Neural cell (in vitro differentiated cells): Measurements from ENCODE around the gene FAT2. TPM values are rescaled to one million over a fixed set of nuclear protein-coding genes. Genes with fewer than 3 reads are reported as not detected.

Source experiments
- H2AFZ ChIP-seq: fragments of 200-600, 300-800 bp; sonication (generic), shearing (Covaris generic); 2 replicates; pipeline ENCODE4 v1.6.0; 2014; ENCODE audit warnings: low read depth, mild to moderate bottlenecking, antibody characterized with exemption, low read length, moderate library complexity
- H3F3A ChIP-seq: fragments of 200-600 bp; shearing (Covaris generic); 2 replicates; pipeline ENCODE4 v1.6.1; 2016; ENCODE audit warnings: mild to moderate bottlenecking, moderate library complexity, mixed read lengths, antibody characterized with exemption, low read length; ENCODE audit not compliant: insufficient read depth, poor library complexity, severe bottlenecking
- H3K27ac ChIP-seq: fragments of 200-600, 300-800 bp; sonication (generic), shearing (Covaris generic); 2 replicates; pipeline ENCODE4 v1.5.1; 2014; ENCODE audit warnings: mild to moderate bottlenecking, low read length, moderate library complexity
- H3K27me3 ChIP-seq: fragments of 300-800, 200-600 bp; sonication (generic), shearing (Covaris generic); 2 replicates; pipeline ENCODE4 v1.6.0; 2014; ENCODE audit warnings: mild to moderate bottlenecking, low read depth, low read length, moderate library complexity; ENCODE audit not compliant: insufficient read depth
- H3K36me3 ChIP-seq: fragments of 300-800, 200-600 bp; sonication (generic), shearing (Covaris generic); 2 replicates; pipeline ENCODE4 v1.5.1; 2014; ENCODE audit warnings: mild to moderate bottlenecking, antibody characterized with exemption, low read length, moderate library complexity; ENCODE audit not compliant: insufficient read depth
- H3K4me2 ChIP-seq: fragments of 300-800, 200-600 bp; sonication (generic), shearing (Covaris generic); 2 replicates; pipeline ENCODE4 v1.6.0; 2014; ENCODE audit warnings: mild to moderate bottlenecking, low read length
- H3K4me3 ChIP-seq: fragments of 300-800, 200-600 bp; sonication (generic), shearing (Covaris generic); 2 replicates; pipeline ENCODE4 v1.5.1; 2014; ENCODE audit warnings: mild to moderate bottlenecking, low read length, moderate library complexity
- H3K79me2 ChIP-seq: fragments of 200-600 bp; shearing (Covaris generic); replicated peaks from 2 replicates; pipeline ENCODE4 v1.6.0; 2014; ENCODE audit warnings: mild to moderate bottlenecking, low read length, moderate library complexity; ENCODE audit not compliant: insufficient read depth
- H3K9ac ChIP-seq: fragments of 300-800, 200-600 bp; sonication (generic), shearing (Covaris generic); 2 replicates; pipeline ENCODE4 v1.6.1; 2016; ENCODE audit warnings: mild to moderate bottlenecking, low read length, mixed read lengths
- H3K9me2 ChIP-seq: fragments of 200-600 bp; shearing (Covaris generic); 2 replicates; pipeline ENCODE4 v1.6.1; 2016; ENCODE audit warnings: mild to moderate bottlenecking, low read length, mixed read lengths; ENCODE audit not compliant: insufficient read depth
- H3K9me3 ChIP-seq: fragments of 200-600, 300-800 bp; sonication (generic), shearing (Covaris generic); 2 replicates; pipeline ENCODE4 v1.6.1; 2016; ENCODE audit warnings: mild to moderate bottlenecking, mixed run types, low read length, moderate library complexity, mixed read lengths
- H4K20me1 ChIP-seq: fragments of 200-600 bp; shearing (Covaris generic); 2 replicates; pipeline ENCODE4 v1.6.1; 2016; ENCODE audit warnings: mild to moderate bottlenecking, mixed run types; ENCODE audit not compliant: insufficient read depth
- EP300 ChIP-seq: fragments of 450-650 bp; conservative IDR thresholded peaks from 2 replicates; pipeline ENCODE4 v1.6.1; 2014; ENCODE audit warnings: antibody characterized with exemption, mild to moderate bottlenecking, moderate library complexity; ENCODE audit not compliant: poor library complexity, severe bottlenecking
- EZH2 ChIP-seq: fragments of 200-600, 300-800 bp; shearing (Covaris generic), sonication (generic); IDR thresholded peaks from 2 replicates; pipeline ENCODE4 v1.6.1; 2014; ENCODE audit warnings: antibody characterized with exemption, low read length, borderline replicate concordance, mild to moderate bottlenecking; ENCODE audit not compliant: insufficient read depth, poor library complexity, severe bottlenecking
- MXI1 ChIP-seq: fragments of 450-650 bp; conservative IDR thresholded peaks from 2 replicates; pipeline ENCODE4 v1.6.1; 2014; ENCODE audit warnings: antibody characterized with exemption, mild to moderate bottlenecking; ENCODE audit not compliant: poor library complexity, severe bottlenecking
- POLR2AphosphoS5 ChIP-seq: IDR thresholded peaks from 2 replicates; pipeline ENCODE4 v1.6.1; 2012
- RAD21 ChIP-seq: fragments of 450-650 bp; conservative IDR thresholded peaks from 2 replicates; pipeline ENCODE4 v1.6.1; 2014; ENCODE audit warnings: antibody characterized with exemption, mild to moderate bottlenecking, moderate library complexity
- SMC3 ChIP-seq: fragments of 450-650 bp; conservative IDR thresholded peaks from 2 replicates; pipeline ENCODE4 v1.6.1; 2014; ENCODE audit warnings: antibody characterized with exemption, mild to moderate bottlenecking, moderate library complexity; ENCODE audit not compliant: poor library complexity
- TAF1 ChIP-seq: IDR thresholded peaks from 2 replicates; pipeline ENCODE4 v1.6.1; 2012; ENCODE audit warnings: low read depth
- polyA plus RNA-seq: library from polyadenylated mRNA; depleted of rRNA; stranded (reverse); fragments of >200 nt; gene quantifications from 2 replicates; pipeline ENCODE4 v1.2.3, GENCODE V29; 2014
- TF ChIP-seq, protein P1 (sequence below): fragments of 450-650 bp; IDR thresholded peaks from 2 replicates; pipeline ENCODE4 v1.5.1; 2014; ENCODE audit warnings: antibody characterized with exemption, mild to moderate bottlenecking, moderate library complexity; ENCODE audit not compliant: poor library complexity, severe bottlenecking
- TF ChIP-seq, protein P2 (sequence below): IDR thresholded peaks from 2 replicates; pipeline ENCODE4 v1.6.1; 2012; ENCODE audit warnings: borderline replicate concordance

Gene FAT2
- polyA plus RNA-seq, 1 donor from 2014 or later, result not detected

- Histone ChIP-seq H3K36me3 (no peaks in the 10 kb centered on the region), H3K9me2 (no peaks in the 10 kb centered on the region), H3K4me2 (no peak overlapping the region), H3K4me3 (no peak overlapping the region), H3F3A (no peaks in the 10 kb centered on the region), H3K27me3 (no peaks in the 10 kb centered on the region), H3K9ac (no peak overlapping the region), H3K79me2 (no peaks in the 10 kb centered on the region), H3K9me3 (no peaks in the 10 kb centered on the region), H4K20me1 (no peaks in the 10 kb centered on the region), H2AFZ (no peak overlapping the region), H3K27ac (no peak overlapping the region)
- TF ChIP-seq RAD21 (no peak), SMC3 (no peak), MXI1 (no peak), EP300 (no peak), EZH2 (no peak), POLR2AphosphoS5 (no peak), TAF1 (no peak)
- TF ChIP-seq, protein P1, sequence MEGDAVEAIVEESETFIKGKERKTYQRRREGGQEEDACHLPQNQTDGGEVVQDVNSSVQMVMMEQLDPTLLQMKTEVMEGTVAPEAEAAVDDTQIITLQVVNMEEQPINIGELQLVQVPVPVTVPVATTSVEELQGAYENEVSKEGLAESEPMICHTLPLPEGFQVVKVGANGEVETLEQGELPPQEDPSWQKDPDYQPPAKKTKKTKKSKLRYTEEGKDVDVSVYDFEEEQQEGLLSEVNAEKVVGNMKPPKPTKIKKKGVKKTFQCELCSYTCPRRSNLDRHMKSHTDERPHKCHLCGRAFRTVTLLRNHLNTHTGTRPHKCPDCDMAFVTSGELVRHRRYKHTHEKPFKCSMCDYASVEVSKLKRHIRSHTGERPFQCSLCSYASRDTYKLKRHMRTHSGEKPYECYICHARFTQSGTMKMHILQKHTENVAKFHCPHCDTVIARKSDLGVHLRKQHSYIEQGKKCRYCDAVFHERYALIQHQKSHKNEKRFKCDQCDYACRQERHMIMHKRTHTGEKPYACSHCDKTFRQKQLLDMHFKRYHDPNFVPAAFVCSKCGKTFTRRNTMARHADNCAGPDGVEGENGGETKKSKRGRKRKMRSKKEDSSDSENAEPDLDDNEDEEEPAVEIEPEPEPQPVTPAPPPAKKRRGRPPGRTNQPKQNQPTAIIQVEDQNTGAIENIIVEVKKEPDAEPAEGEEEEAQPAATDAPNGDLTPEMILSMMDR, result no peak
- TF ChIP-seq, protein P2, sequence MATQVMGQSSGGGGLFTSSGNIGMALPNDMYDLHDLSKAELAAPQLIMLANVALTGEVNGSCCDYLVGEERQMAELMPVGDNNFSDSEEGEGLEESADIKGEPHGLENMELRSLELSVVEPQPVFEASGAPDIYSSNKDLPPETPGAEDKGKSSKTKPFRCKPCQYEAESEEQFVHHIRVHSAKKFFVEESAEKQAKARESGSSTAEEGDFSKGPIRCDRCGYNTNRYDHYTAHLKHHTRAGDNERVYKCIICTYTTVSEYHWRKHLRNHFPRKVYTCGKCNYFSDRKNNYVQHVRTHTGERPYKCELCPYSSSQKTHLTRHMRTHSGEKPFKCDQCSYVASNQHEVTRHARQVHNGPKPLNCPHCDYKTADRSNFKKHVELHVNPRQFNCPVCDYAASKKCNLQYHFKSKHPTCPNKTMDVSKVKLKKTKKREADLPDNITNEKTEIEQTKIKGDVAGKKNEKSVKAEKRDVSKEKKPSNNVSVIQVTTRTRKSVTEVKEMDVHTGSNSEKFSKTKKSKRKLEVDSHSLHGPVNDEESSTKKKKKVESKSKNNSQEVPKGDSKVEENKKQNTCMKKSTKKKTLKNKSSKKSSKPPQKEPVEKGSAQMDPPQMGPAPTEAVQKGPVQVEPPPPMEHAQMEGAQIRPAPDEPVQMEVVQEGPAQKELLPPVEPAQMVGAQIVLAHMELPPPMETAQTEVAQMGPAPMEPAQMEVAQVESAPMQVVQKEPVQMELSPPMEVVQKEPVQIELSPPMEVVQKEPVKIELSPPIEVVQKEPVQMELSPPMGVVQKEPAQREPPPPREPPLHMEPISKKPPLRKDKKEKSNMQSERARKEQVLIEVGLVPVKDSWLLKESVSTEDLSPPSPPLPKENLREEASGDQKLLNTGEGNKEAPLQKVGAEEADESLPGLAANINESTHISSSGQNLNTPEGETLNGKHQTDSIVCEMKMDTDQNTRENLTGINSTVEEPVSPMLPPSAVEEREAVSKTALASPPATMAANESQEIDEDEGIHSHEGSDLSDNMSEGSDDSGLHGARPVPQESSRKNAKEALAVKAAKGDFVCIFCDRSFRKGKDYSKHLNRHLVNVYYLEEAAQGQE, result no peak
These were observed 6.8 kb downstream of the FAT2 start for GRCh38 chr5:151584057-151584937.

- no peaks in the 10 kb centered on the region for H3K9me3 ChIP-seq
- H2AFZ ChIP-seq, result no peak overlapping the region
- H3K4me2 ChIP-seq, result no peak overlapping the region
- no peaks in the 10 kb centered on the region for H3K36me3 ChIP-seq
- no peaks in the 10 kb centered on the region for H3K79me2 ChIP-seq
- H3K9ac ChIP-seq, result no peak overlapping the region
- no peaks in the 10 kb centered on the region for H3K27me3 ChIP-seq
- H4K20me1 ChIP-seq, result no peaks in the 10 kb centered on the region
- no peak overlapping the region for H3K4me3 ChIP-seq
- TF ChIP-seq EZH2 (no peak), MXI1 (no peak), POLR2AphosphoS5 (no peak), RAD21 (no peak)
- TF ChIP-seq, protein P2, result no peak
- H3K27ac ChIP-seq, result no peak overlapping the region
- no peaks in the 10 kb centered on the region for H3F3A ChIP-seq
- no peaks in the 10 kb centered on the region for H3K9me2 ChIP-seq
These were observed 9.1 kb downstream of the FAT2 start for GRCh38 chr5:151581812-151582583.
